T-helper 2 cell (primary cell): ENCODE results near the gene DYNLT4.
"Not testable (repeated sequence)": the region's sequence is repeated elsewhere in the genome, so short reads cannot be mapped to it uniquely, and the experiment has no call there.

ENCODE experiments used
- DNase-seq, 5 experiments: peaks; one replicate each; pipeline versions ENCODE4 v3.0.0 to v3.0.0-alpha.2; 2012 to 2022

The DYNLT4 gene

GRCh38 chr1:44808938-44809917, 2.1 kb upstream of the DYNLT4 start:
- peak; percentile 52 to 99 (median 82) for DNase-seq

- peak in 4 of 5 experiments; percentile 35 to 72 (median 52) for DNase-seq
These were observed 1.1 kb upstream of the DYNLT4 start, which contains the start of gene BTBD19 for GRCh38 chr1:44808063-44808937. Gene BTBD19, plus strand, starts transcription at chr1:44808523. Its CDS starts 298 bp downstream, at chr1:44808821.

- peak; percentile 68 to 95 (median 85) for DNase-seq
These were observed 362 bp upstream of the DYNLT4 start for GRCh38 chr1:44807364-44808062.

- DNase-seq: peak in 1 of 5 experiments; percentile 29
These were observed 987 bp downstream of the DYNLT4 start for GRCh38 chr1:44806025-44806703.

- peak in 1 of 5 experiments; percentile 27 for DNase-seq
These were observed 1.7 kb downstream of the DYNLT4 start for GRCh38 chr1:44805311-44806024.

- DNase-seq: no peak
These were observed 3.6 kb downstream of the DYNLT4 start for GRCh38 chr1:44803312-44804095.

GRCh38 chr1:44803062-44803311, 4.2 kb downstream of the DYNLT4 start:
- no peak for DNase-seq

GRCh38 chr1:44802306-44803061, 4.7 kb downstream of the DYNLT4 start:
- DNase-seq: peak in 1 of 5 experiments; percentile 56

- peak in 2 of 5 experiments; percentile 52 to 56 for DNase-seq
These were observed 5.5 kb downstream of the DYNLT4 start for GRCh38 chr1:44801491-44802305.

GRCh38 chr1:44799770-44800584, 7.2 kb downstream of the DYNLT4 start, which contains the start of gene PLK3:
Gene PLK3, plus strand, starts transcription at chr1:44800377. Its CDS starts 87 bp downstream, at chr1:44800464.
- peak; percentile 96 to 99 (median 97) for DNase-seq

- no peak for DNase-seq
These were observed 8.4 kb downstream of the DYNLT4 start for GRCh38 chr1:44798481-44799365.

- not testable (repeated sequence) for DNase-seq
These were observed 9.3 kb downstream of the DYNLT4 start for GRCh38 chr1:44797886-44798285.

GRCh38 chr1:44792736-44793502, 14.2 kb downstream of the DYNLT4 start:
- no peak for DNase-seq

GRCh38 chr1:44790968-44791801, 16.0 kb downstream of the DYNLT4 start:
- no peak for DNase-seq
